Fibroblast of skin of left quadriceps (primary cell): ENCODE data around the gene JAZF1.

ENCODE experiments used
- DNase-seq, 2 experiments: peaks; one replicate each; pipeline ENCODE4 v3.0.0-alpha.2; 2013; ENCODE audit warnings: low read depth in 2 of 2

JAZF1 gene

GRCh38 chr7:28136420-28136819, 44.2 kb downstream of the JAZF1 start:
- DNase-seq: no peak

GRCh38 chr7:28135760-28136159, 44.8 kb downstream of the JAZF1 start:
- no peak for DNase-seq

GRCh38 chr7:28135315-28135714, 45.3 kb downstream of the JAZF1 start:
- no peak for DNase-seq

GRCh38 chr7:28133872-28134271, 46.7 kb downstream of the JAZF1 start:
- DNase-seq: no peak

GRCh38 chr7:28132959-28133870, 47.4 kb downstream of the JAZF1 start:
- no peak for DNase-seq

DNA sequence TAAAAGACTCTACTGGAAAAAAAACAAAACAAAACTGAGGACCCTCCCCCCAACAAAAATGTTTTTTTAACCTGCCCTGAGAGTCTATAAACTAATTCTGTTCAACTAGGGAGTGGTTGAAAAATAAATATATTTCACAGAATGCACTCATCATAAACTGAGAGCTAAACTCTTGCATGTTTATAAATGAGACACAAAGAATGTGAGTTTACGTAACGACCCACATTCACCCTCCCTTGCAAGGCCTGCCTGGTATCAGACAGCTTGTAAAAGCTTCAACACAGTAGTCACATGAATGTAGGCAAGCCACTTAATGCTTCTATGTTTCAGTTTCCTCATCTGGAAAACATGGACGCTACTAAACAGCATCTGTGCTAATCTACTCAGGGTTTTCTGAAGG, 50.3 kb downstream of the JAZF1 start:
- DNase-seq: peak; percentile 63 to 70

DNA sequence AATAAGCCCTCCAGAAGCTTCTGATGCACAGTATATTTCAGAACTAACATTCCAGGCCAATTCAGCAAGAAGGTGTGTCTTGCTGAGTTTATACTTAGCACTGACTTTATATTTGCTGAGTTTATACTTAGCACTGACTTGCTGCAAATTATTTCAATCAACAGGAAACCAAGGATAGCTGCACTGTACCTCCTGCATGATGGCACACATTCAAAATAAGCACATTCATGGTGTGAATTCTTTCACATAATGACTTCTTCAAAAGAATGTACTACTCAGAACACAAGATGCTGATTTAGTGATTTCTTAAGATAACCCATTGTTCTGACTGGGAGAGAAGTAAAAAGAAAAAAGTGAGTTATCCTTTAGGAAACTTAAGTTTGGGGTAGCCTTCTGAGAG, 52.0 kb downstream of the JAZF1 start:
- DNase-seq: peak; percentile 31 to 32

DNA sequence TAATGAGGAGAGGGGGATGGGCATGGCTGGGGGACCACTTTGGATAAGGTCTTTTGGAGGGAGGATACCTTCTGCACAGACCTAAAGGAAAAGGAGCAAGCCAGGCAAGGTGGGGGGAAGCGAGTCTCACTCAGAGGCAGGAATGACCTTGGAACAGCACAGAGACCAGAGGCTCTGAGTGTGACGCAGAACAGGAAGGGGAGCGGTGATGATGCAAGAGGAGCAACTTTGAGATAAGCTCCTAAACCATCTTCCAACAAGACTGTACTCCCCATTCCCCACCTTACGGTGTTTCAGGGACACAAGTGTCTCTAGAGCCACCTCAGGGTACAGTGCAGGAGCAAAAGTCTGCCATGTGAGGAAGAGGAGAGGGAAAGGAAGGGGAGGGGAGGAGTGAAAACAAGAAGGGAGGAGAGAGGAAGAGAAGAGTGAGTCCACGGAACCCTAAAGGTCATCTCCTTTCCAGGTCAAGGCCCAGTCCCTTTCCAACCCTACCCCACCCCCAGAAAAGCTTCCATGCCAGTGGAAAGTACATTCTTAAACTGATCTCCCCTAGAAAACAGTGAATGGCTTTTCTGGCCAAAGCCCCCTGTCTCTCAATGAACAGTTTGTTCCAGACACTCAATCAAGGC, 54.1 kb downstream of the JAZF1 start:
- no peak for DNase-seq

DNA sequence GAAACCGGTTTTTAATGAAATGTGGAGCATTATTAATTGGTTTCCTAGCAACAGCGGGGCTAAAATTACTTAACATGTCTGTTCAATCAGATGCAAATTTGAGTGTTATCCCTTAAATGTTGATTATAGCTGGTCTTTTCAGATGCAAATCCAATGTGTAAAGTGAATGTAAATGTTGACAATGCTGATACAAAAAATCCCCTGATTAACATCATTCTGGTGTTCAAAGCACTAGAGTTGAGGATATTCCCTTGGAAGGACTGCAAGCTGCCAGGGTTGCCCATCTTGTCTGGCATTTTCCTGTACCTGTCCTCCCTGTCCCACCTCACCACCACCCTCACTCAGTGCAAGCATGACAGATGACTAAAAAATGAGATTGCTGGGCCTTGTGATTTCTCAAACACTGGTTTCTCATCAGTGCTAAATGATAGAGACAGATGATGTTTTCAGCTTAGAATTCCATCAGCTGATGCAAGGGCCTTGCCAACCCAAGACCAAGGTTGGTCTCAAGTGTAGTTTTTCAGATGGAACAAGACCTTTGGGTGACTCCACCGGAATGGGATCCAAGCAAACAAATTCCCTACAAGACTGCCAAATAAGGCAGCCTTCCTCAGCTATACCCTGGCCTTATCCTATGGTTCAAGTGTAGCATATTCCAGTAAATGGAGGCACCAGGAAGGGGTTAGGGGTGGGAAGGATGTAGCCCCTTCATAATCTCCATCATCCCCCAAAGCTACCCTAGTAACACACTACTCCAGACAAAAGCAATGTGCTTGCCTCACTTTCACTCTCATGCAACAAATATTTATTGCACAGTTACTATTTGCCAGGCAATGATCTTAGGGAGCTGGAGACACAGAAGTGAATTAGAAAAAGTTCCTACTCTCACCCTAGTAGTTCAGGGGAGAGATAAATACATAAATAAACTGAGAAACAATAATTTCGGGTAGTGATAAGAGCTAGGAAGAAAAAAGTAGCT, 54.9 kb downstream of the JAZF1 start:
- DNase-seq: no peak

- no peak for DNase-seq
Observed at GRCh38 chr7:28124413-28124812, 56.2 kb downstream of the JAZF1 start.

- no peak for DNase-seq
Observed at GRCh38 chr7:28123752-28124151, 56.8 kb downstream of the JAZF1 start.

DNA sequence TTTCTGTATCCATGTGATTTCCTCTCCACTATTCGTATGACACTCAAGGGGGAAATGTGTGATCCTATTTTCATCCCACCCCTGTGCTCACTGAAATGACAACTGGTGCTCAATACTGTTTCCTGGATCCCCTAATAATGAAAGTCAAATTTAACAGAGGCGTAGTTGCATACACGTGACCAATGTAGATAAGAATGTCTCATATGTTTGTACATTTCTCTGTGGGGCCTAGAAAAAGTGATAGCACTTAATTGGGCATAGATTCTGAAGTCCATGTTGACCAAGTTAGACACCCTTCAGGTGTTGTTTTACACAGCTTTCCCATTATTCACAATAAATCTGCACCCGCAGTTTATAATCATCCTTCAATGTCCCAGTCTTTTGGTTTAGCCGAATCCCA, 59.1 kb downstream of the JAZF1 start:
- DNase-seq: no peak

- no peak for DNase-seq
Observed at GRCh38 chr7:28116041-28116440, 64.6 kb downstream of the JAZF1 start.

- no peak for DNase-seq
Observed at GRCh38 chr7:28115261-28115660, 65.3 kb downstream of the JAZF1 start.

- DNase-seq: no peak
Observed at GRCh38 chr7:28114056-28114455, 66.5 kb downstream of the JAZF1 start.

DNA sequence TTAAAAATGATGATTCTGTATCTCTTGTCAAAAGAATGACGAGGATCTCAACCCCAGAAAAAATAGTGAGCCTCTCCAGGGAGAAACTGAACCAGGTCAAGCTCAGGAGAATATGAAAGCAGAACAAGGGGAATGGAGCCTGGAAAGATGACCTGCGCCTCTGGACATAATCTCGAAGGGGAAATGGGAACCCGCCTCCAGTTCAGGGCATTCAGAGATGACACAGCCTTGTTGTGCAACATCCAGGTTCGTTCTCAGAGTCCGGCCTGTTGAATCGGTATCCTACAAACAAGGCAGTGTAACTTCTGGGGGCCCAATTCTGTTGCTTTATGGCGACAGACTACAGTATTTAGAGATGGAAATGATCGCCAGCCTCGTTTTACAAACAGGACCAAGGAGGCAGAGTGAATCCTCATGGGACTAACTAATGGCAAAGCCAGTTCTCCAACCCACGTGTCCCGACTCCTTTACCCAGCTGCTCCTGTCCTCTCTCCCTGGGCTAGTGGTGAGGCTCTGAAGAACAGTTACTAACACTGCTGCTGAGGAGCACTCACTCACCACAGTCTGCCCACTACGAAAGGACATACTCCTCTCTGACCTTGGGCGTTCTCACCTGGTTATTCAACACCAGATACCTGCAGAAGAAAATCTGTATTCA, 67.6 kb downstream of the JAZF1 start:
- no peak for DNase-seq

- DNase-seq: no peak
Observed at GRCh38 chr7:28112467-28112866, 68.1 kb downstream of the JAZF1 start.

- peak in 1 of 2 experiments; percentile 11 for DNase-seq
Observed at GRCh38 chr7:28112012-28112411, 68.6 kb downstream of the JAZF1 start.

DNA sequence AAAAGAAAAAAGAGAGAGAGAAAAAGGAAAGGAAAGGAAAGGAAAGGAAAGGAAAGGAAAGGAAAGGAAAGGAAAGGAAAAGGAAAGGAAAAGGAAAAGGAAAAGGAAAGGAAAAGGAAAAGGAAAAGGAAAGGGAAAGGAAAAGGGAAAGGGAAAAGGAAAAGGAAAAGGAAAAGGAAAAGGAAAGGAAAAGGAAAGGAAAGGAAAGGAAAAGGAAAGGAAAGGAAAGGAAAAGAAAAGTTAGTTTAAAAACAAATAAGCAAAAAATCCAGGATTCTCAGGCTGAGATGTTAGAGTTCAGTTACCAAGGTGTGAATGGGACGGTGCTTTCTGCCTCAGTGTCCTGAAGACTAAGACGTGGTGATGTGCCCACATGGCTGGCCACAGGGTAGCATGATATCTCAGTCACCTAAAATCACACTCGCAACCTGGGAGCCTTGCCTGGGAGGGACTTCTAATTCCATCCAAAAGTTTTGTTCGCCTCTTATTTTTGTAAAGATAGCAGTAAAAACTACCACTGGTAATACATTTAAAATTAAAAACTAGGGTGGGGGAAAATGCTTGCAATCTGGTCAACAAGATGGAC, 70.1 kb downstream of the JAZF1 start:
- DNase-seq: no peak

- no peak for DNase-seq
Observed at GRCh38 chr7:28108747-28109146, 71.8 kb downstream of the JAZF1 start.

GRCh38 chr7:28107960-28108359, 72.6 kb downstream of the JAZF1 start:
- no peak for DNase-seq
